Testis (tissue), 2 donors: Measurements from ENCODE around the gene ASXL3.

Source experiments
- CTCF ChIP-seq, 3 experiments: fragments of 450-650 bp in 2 of 3; fragments of 200-600 bp in 1 of 3; sonication (generic) in 1 of 3; IDR thresholded peaks; one replicate each; pipeline ENCODE4 v1.5.1; 2016 to 2019; ENCODE audit warnings: antibody characterized with exemption in 3 of 3, mild to moderate bottlenecking in 2 of 3, moderate library complexity in 1 of 3
- POLR2A ChIP-seq: fragments of 450-650 bp; IDR thresholded peaks from one replicate; pipeline ENCODE4 v1.6.1; 2017; ENCODE audit warnings: antibody characterized with exemption, mild to moderate bottlenecking, moderate library complexity

GRCh38 chr18:33717339-33717738 lies 139.3 kb downstream of the ASXL3 start:
- TF ChIP-seq CTCF (IDR thresholded peaks at IDR 0.05): no peak
- TF ChIP-seq POLR2A: no peak
